ENCODE data around the gene GOLGA6C. TPM values are rescaled to one million over a fixed set of nuclear protein-coding genes. Genes with fewer than 3 reads are reported as not detected.
"Not testable (repeated sequence)": the region's sequence is repeated elsewhere in the genome, so short reads cannot be mapped to it uniquely, and the experiment has no call there.

GOLGA6C gene
- total RNA-seq, 3 donors from 2014 or later = 0.33 TPM; not detected in 2

DNA sequence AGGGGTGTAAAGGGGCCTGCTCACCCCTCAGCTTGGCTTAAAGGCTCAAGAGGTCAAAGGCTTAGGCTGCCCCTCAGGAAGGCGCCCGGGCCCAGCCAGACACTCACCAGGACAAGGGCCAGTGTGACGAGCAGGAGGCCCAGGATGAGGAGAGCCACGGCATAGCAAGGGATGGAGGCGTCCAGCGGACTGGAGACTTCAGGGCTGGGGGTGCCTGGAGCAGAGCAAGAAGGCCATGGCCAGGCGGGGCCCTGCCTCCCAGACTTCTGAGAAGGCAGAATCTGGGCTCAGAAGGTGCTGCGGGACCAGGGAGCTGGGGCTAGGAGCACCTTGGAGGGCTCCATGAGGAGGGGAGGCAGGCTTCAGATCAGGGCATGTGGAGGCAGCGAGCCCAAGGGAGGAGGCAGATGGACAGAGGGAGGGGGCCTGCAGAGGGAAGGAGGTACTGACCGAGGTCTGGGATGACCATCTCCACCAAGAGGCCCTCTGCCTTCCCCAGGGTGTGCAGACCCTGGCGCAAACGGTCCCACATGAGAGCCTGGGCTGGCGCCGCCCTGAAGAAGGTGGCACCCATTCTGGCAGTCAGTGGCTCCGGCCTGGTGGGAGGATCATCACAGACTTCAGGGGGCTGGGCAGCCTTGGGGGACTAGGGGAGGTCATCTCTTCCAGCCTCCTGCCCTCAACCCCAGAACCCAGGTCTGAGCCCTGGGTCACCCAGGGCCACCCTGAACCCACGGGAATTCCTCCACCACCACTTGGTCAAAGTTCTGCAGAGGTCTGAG, 32.0 kb upstream of the GOLGA6C start:
- no peaks in the 10 kb centered on the region for H3K9me3 ChIP-seq
- intact Hi-C loops (cut with DNase I; ENCODE audit: low total_unique reads) = no loop called here
- DNase-seq (ENCODE audit: low spot score in 2 of 2) = no peak
- no peaks in the 10 kb centered on the region for H3K4me1 ChIP-seq
- TF ChIP-seq POLR2A (IDR thresholded peaks at IDR 0.05) (no peak), CTCF (IDR thresholded peaks at IDR 0.05) (no peak), POLR2AphosphoS5 (IDR thresholded peaks at IDR 0.05) (no peak)
- no peaks in the 10 kb centered on the region for H3K36me3 ChIP-seq
- peaks cover 0 to 9% of the 10 kb centered on the region in 2 donors for H3K27me3 ChIP-seq
- no peak overlapping the region for H3K27ac ChIP-seq
- H3K4me3 ChIP-seq = no peak overlapping the region

- H3K4me3 ChIP-seq; H3K27ac ChIP-seq; H3K9me3 ChIP-seq; H3K4me1 ChIP-seq; DNase-seq (ENCODE audit: low spot score in 2 of 2); intact Hi-C loops (cut with DNase I; ENCODE audit: low total_unique reads); H3K36me3 ChIP-seq: not testable (repeated sequence)
- peaks cover 0 to 11% of the 10 kb centered on the region in 2 donors for H3K27me3 ChIP-seq
Measured at GRCh38 chr15:75227112-75227511, 31.0 kb upstream of the GOLGA6C start.

GRCh38 chr15:75227663-75228280, 30.4 kb upstream of the GOLGA6C start:
- Histone ChIP-seq H3K27me3 (peaks cover 0 to 15% of the 10 kb centered on the region in 2 donors), H3K4me3 (no peak overlapping the region), H3K9me3 (no peaks in the 10 kb centered on the region), H3K27ac (no peak overlapping the region), H3K36me3 (no peaks in the 10 kb centered on the region), H3K4me1 (no peaks in the 10 kb centered on the region)
- TF ChIP-seq POLR2AphosphoS5 (IDR thresholded peaks at IDR 0.05) (no peak), POLR2A (IDR thresholded peaks at IDR 0.05) (no peak), CTCF (IDR thresholded peaks at IDR 0.05) (no peak)
- intact Hi-C loops (cut with DNase I; ENCODE audit: low total_unique reads) = no loop called here
- no peak for DNase-seq (ENCODE audit: low spot score in 2 of 2)

DNA sequence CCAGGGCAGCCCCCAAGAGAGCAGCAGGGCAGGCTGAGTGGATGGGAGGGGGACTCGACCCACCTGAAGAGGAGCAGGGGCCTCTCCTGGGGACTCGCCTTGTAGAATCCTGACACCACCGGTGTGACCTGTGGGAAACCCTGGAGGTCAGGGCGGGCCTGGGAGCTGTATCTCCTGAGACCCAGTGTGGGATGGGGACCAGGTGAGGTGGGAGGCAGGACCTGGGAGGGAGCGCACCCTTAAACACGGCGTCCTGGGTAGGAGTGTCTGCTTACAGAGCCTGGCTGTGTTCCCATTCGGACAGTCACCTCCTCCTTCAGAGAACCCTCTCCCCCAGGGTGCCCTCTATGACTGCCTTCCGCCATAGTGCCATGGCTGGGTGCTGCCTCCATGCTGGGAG, 29.3 kb upstream of the GOLGA6C start:
- Histone ChIP-seq H3K4me1 (no peaks in the 10 kb centered on the region), H3K36me3 (no peaks in the 10 kb centered on the region), H3K27ac (no peak overlapping the region), H3K9me3 (no peaks in the 10 kb centered on the region), H3K4me3 (no peak overlapping the region), H3K27me3 (peaks cover 0 to 15% of the 10 kb centered on the region in 2 donors)
- TF ChIP-seq CTCF (IDR thresholded peaks at IDR 0.05) (no peak), POLR2AphosphoS5 (IDR thresholded peaks at IDR 0.05) (no peak), POLR2A (IDR thresholded peaks at IDR 0.05) (no peak)
- no peak for DNase-seq (ENCODE audit: low spot score in 2 of 2)
- intact Hi-C loops (cut with DNase I; ENCODE audit: low total_unique reads) = no loop called here

DNA sequence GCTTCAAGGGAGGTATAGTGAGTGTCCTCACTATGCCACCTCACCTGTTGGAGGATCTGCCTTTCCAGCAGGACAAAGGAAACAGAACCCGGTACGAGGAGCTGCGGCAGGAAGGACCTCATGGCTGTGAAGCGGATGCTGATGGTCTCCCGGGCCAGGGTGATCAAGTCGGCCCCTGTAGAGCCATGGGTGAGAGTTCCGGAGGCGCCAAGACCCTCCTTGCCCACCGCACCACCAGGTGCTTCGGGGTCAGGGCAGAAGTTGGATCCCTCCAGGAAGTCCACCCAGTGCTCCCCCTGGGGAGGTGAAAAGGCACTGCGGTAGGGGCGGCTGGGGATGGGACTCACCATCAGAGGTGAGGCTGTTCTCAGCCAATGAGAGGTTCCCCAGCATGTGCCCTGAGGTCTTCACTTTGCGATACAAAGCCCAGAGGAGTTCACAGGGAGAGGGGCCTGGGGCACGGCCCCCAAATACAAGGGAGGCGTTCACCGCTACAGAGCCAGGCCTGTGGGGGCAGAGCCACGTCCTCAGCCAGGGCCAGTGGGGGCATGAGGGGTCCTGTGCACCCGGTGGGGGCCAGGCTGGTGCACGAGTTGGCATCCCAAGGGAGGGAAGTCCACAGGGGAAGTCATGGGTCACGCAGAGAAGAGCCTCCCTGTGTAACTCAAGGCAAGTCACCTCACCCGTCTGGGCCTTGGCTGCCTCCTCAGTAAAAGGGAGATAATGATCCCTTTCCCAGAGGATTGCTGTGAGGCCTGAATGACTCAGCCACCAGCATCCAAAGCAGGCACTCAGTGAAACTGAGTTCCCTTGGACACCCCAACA, 28.7 kb upstream of the GOLGA6C start:
- Histone ChIP-seq H3K36me3 (no peaks in the 10 kb centered on the region), H3K9me3 (no peaks in the 10 kb centered on the region), H3K4me1 (no peaks in the 10 kb centered on the region), H3K4me3 (no peak overlapping the region), H3K27ac (no peak overlapping the region), H3K27me3 (peaks cover 0 to 16% of the 10 kb centered on the region in 2 donors)
- no peak for TF ChIP-seq POLR2AphosphoS5 (IDR thresholded peaks at IDR 0.05)
- TF ChIP-seq POLR2A (IDR thresholded peaks at IDR 0.05) = no peak
- TF ChIP-seq CTCF (IDR thresholded peaks at IDR 0.05) = no peak
- intact Hi-C loops (cut with DNase I; ENCODE audit: low total_unique reads) = no loop called here
- no peak for DNase-seq (ENCODE audit: low spot score in 2 of 2)

Measured in breast epithelium (tissue), 4 donors.